Thoracic aorta endothelial cell (primary cell): ENCODE data around the gene FKBP11. TPM values are rescaled to one million over a fixed set of nuclear protein-coding genes. Genes with fewer than 3 reads are reported as not detected.

Experiments used
- small RNA-seq: library from RNA; depleted of rRNA; stranded (forward); fragments of <200 nt; gene quantifications from one replicate; pipeline ENCODE3, GENCODE V24; 2012
- total RNA-seq: library from RNA; depleted of rRNA; stranded (reverse); fragments of >200 nt; gene quantifications from 2 replicates; pipeline ENCODE4 v1.2.3, GENCODE V29; 2012

FKBP11 gene
- total RNA-seq, result 21.0 and 29.2 TPM in 2 replicates

GRCh38 chr12:48925304-48926011, at the start of gene FKBP11:
FKBP11 (minus strand) TSS chr12:48925492; CDS start chr12:48925428, 64 bp downstream.

GRCh38 chr12:48957141-48958048, 32.1 kb upstream of the FKBP11 start, which contains the start of gene ARF3:
ARF3 (minus strand) TSS chr12:48957487; CDS start chr12:48941095, 16,392 bp downstream.

Small RNA genes lying within 50 kb of the gene (small RNA-seq; reads per million reads assigned to genes)
- not detected for gene AC073610.1
- gene RNU6-600P, result not detected

Other genes with a start within 250 kb of the FKBP11 start
- gene KANSL2, start 243.3 kb downstream of the FKBP11 start, total RNA-seq, result 51.3 and 68.6 TPM in 2 replicates
- 34.4 and 40.2 TPM in 2 replicates for gene CCNT1, start 208.8 kb downstream of the FKBP11 start, total RNA-seq
- gene ADCY6, start 136.4 kb downstream of the FKBP11 start, total RNA-seq, result 29.1 and 31.9 TPM in 2 replicates
- gene CACNB3, start 107.0 kb downstream of the FKBP11 start, total RNA-seq, result 23.4 and 26.6 TPM in 2 replicates
- gene DDX23, start 73.3 kb downstream of the FKBP11 start, total RNA-seq, result 78.9 and 94.9 TPM in 2 replicates
- 0.57 and 1.5 TPM in 2 replicates for gene RND1, start 59.6 kb downstream of the FKBP11 start, total RNA-seq
- 83.8 and 102 TPM in 2 replicates for gene ARF3, start 32.0 kb upstream of the FKBP11 start, total RNA-seq
- 0.07 and 0.13 TPM in 2 replicates for gene WNT10B, start 46.2 kb upstream of the FKBP11 start, total RNA-seq
- not detected in 2 replicates for gene WNT1, start 52.8 kb upstream of the FKBP11 start, total RNA-seq
- gene DDN, start 73.9 kb upstream of the FKBP11 start, total RNA-seq, result 0.13 and 0.29 TPM in 2 replicates
- gene PRKAG1, start 93.3 kb upstream of the FKBP11 start, total RNA-seq, result 55.2 and 56.5 TPM in 2 replicates
- 66.4 and 79.6 TPM in 2 replicates for gene KMT2D, start 135.3 kb upstream of the FKBP11 start, total RNA-seq
- 0.66 and 1.4 TPM in 2 replicates for gene RHEBL1, start 144.5 kb upstream of the FKBP11 start, total RNA-seq
- 5.3 and 9.0 TPM in 2 replicates for gene DHH, start 169.3 kb upstream of the FKBP11 start, total RNA-seq
- gene LMBR1L, start 185.4 kb upstream of the FKBP11 start, total RNA-seq, result 58.9 and 62.1 TPM in 2 replicates
- gene TUBA1B, start 205.9 kb upstream of the FKBP11 start, total RNA-seq, result 2,263 and 3,197 TPM in 2 replicates